ENCODE measurements around the gene ZNF618.

The ZNF618 gene

DNA sequence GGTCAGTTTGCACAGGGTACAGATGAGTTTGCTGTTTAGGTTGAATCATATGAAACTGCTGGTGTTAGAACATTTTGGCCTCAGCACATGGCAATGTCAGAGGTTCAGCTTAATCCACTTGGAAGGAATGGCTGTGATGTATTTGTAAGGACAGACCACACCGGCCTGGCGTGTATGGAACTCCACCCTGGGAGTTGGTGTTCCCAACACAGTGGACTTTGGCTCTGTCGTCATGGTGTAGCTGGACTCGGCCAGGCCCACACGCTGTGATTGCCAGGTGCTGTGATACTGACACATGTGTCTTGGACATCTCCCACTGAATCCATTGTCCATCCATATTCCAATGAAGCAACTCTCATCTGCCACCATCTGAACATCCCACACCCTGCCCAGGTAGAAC lies 90.3 kb downstream of the ZNF618 start:
- H3K4me3 ChIP-seq (ENCODE audit: low read depth, low read length) = no peak overlapping the region
- TF ChIP-seq, protein P1, sequence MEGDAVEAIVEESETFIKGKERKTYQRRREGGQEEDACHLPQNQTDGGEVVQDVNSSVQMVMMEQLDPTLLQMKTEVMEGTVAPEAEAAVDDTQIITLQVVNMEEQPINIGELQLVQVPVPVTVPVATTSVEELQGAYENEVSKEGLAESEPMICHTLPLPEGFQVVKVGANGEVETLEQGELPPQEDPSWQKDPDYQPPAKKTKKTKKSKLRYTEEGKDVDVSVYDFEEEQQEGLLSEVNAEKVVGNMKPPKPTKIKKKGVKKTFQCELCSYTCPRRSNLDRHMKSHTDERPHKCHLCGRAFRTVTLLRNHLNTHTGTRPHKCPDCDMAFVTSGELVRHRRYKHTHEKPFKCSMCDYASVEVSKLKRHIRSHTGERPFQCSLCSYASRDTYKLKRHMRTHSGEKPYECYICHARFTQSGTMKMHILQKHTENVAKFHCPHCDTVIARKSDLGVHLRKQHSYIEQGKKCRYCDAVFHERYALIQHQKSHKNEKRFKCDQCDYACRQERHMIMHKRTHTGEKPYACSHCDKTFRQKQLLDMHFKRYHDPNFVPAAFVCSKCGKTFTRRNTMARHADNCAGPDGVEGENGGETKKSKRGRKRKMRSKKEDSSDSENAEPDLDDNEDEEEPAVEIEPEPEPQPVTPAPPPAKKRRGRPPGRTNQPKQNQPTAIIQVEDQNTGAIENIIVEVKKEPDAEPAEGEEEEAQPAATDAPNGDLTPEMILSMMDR (IDR thresholded peaks at IDR 0.05; ENCODE audit: low read depth, low read length, missing control alignments) = no peak
- no peak for DNase-seq (ENCODE audit: low read depth)

GRCh38 chr9:113967380-113967779 lies 91.3 kb downstream of the ZNF618 start:
- no peak for DNase-seq (ENCODE audit: low read depth)
- TF ChIP-seq, protein P1 (IDR thresholded peaks at IDR 0.05; ENCODE audit: low read depth, low read length, missing control alignments) = no peak
- no peak overlapping the region for H3K4me3 ChIP-seq (ENCODE audit: low read depth, low read length)

GRCh38 chr9:113969343-113969742 lies 93.2 kb downstream of the ZNF618 start:
- H3K4me3 ChIP-seq (ENCODE audit: low read depth, low read length) = no peak overlapping the region
- TF ChIP-seq, protein P1 (IDR thresholded peaks at IDR 0.05; ENCODE audit: low read depth, low read length, missing control alignments) = no peak
- no peak for DNase-seq (ENCODE audit: low read depth)

- DNase-seq (ENCODE audit: low read depth) = no peak
- TF ChIP-seq, protein P1 (IDR thresholded peaks at IDR 0.05; ENCODE audit: low read depth, low read length, missing control alignments) = no peak
- H3K4me3 ChIP-seq (ENCODE audit: low read depth, low read length) = no peak overlapping the region
Observed at GRCh38 chr9:113973226-113973625, 97.1 kb downstream of the ZNF618 start.

- TF ChIP-seq, protein P1 (IDR thresholded peaks at IDR 0.05; ENCODE audit: low read depth, low read length, missing control alignments) = no peak
- no peak for DNase-seq (ENCODE audit: low read depth)
- H3K4me3 ChIP-seq (ENCODE audit: low read depth, low read length) = no peak overlapping the region
Observed at GRCh38 chr9:113973963-113974413, 97.9 kb downstream of the ZNF618 start.

DNA sequence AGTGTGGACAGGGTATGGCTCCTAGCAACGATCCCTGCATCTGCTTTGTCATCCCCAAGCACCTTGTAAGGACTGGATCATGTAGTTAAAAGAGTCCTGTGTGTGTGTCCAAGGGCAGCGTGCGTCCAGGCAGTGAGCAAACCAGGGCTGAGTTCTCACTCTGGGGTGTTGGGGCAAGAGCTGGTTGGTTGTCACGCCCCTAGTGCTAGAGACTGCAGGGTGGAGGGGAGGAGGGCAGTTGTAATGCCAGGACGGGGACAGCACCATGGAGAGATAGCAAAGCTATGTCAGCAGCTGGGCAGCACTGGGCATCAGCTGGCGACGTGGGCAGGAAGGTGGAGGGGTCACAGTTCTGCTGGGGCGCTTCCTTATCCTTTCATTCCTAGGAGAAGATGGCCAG lies 100.8 kb downstream of the ZNF618 start:
- TF ChIP-seq, protein P1 (IDR thresholded peaks at IDR 0.05; ENCODE audit: low read depth, low read length, missing control alignments) = no peak
- no peak overlapping the region for H3K4me3 ChIP-seq (ENCODE audit: low read depth, low read length)
- DNase-seq (ENCODE audit: low read depth) = no peak

GRCh38 chr9:113978725-113979342 lies 102.7 kb downstream of the ZNF618 start:
- TF ChIP-seq, protein P1 (IDR thresholded peaks at IDR 0.05; ENCODE audit: low read depth, low read length, missing control alignments) = no peak
- no peak for DNase-seq (ENCODE audit: low read depth)
- H3K4me3 ChIP-seq (ENCODE audit: low read depth, low read length) = no peak overlapping the region

All from GM12864 (cell line).